K562 (cell line): ENCODE data around the gene CDK14. TPM values are rescaled to one million over a fixed set of nuclear protein-coding genes. Genes with fewer than 3 reads are reported as not detected.
"Not testable (repeated sequence)": the region's sequence is repeated elsewhere in the genome, so short reads cannot be mapped to it uniquely, and the experiment has no call there.

Experiments
- ATAC-seq: fragments of 200-7000 bp; cut with Tn5 transposase; 3 replicates; pipeline ENCODE4 v1.9.1; 2020; ENCODE audit warnings: moderate library complexity
- BruUV-seq: library from RNA; stranded (reverse); fragments of 400-500 nt; replicated peaks from 2 replicates; lab custom pipeline; 2021; lab: Mats Ljungman, UMichigan
- CTCF ChIA-PET: fragments of 300-600 bp; formaldehyde crosslinking; extraction: SDS; loops from one replicate; lab custom pipeline; 2021; ENCODE audit warnings: low intra/inter-chr PET ratio; lab: Yijun Ruan, JAX
- POLR2A ChIA-PET: fragments of 300-600, 350-650 bp; sonication (Branson Sonifier 250); formaldehyde crosslinking; extraction: SDS; loops from one replicate; lab custom pipeline; 2021; ENCODE audit warnings: antibody characterized with exemption, inconsistent platforms; lab: Yijun Ruan, JAX
- DNase-seq, 4 experiments: peaks; one replicate each; pipeline versions ENCODE4 v3.0.0 to v3.0.0-alpha.2; 2011 to 2018; ENCODE audit warnings: low spot score in 3 of 4, mixed read lengths in 3 of 4; ENCODE audit errors: extremely low read depth in 1 of 4
- FAIRE-seq: peaks from 2 replicates; lab custom pipeline; 2011; peaks lifted over from hg19 to GRCh38; lab: Jason Lieb, UNC
- H2AFZ ChIP-seq: 2 replicates; pipeline ENCODE4 v1.6.0; 2011; ENCODE audit warnings: low read depth, low read length, control low read depth, inconsistent platforms
- H3K27ac ChIP-seq: fragments of 200-600 bp; 3 replicates; pipeline ENCODE4 v1.8.0; 2011; ENCODE audit warnings: low read depth, mild to moderate bottlenecking, control low read depth, inconsistent platforms, low read length, moderate library complexity, mixed read lengths; ENCODE audit errors: extremely low read depth
- H3K27me3 ChIP-seq, 2 experiments: fragments of 300-600 bp in 1 of 2; 2 replicates in 1 of 2; 3 replicates in 1 of 2; pipeline versions ENCODE4 v1.6.0 to v1.8.0; 2011; ENCODE audit warnings: inconsistent platforms in 2 of 2, low read length in 2 of 2, mild to moderate bottlenecking in 1 of 2, mixed read lengths in 1 of 2, moderate library complexity in 1 of 2; ENCODE audit not compliant: control insufficient read depth in 2 of 2, insufficient read depth in 2 of 2
- H3K36me3 ChIP-seq: fragments of 300-600 bp; 3 replicates; pipeline ENCODE4 v1.8.0; 2011; ENCODE audit warnings: mild to moderate bottlenecking, low read length, inconsistent platforms; ENCODE audit not compliant: control insufficient read depth, insufficient read depth
- H3K4me1 ChIP-seq, 2 experiments: fragments of 200-600 bp in 1 of 2; replicated peaks in 1 of 2; 2 replicates in 1 of 2; 3 replicates in 1 of 2; pipeline versions ENCODE4 v1.5.1 to v1.8.0; 2011; ENCODE audit warnings: inconsistent platforms in 2 of 2, low read length in 2 of 2, mild to moderate bottlenecking in 1 of 2, mixed read lengths in 1 of 2, moderate library complexity in 1 of 2; ENCODE audit not compliant: control insufficient read depth in 2 of 2, insufficient read depth in 2 of 2
- H3K4me2 ChIP-seq: 2 replicates; pipeline ENCODE4 v1.6.1; 2011; ENCODE audit warnings: low read length, control low read depth, inconsistent platforms, mixed read lengths; ENCODE audit not compliant: insufficient read depth
- H3K4me3 ChIP-seq: fragments of 200-600 bp; sonication (generic), shearing (Covaris generic); 2 replicates; pipeline ENCODE4 v1.5.1; 2016; ENCODE audit warnings: control low read depth, inconsistent platforms
- H3K79me2 ChIP-seq: fragments of 200-600 bp; 3 replicates; pipeline ENCODE4 v1.8.0; 2011; ENCODE audit warnings: low read length, inconsistent platforms; ENCODE audit not compliant: control insufficient read depth, insufficient read depth
- H3K9ac ChIP-seq, 2 experiments: 2 replicates each; pipeline versions ENCODE4 v1.6.0 to v1.6.1; 2011; ENCODE audit warnings: low read depth in 2 of 2, low read length in 2 of 2, control low read depth in 1 of 2, inconsistent platforms in 1 of 2, mild to moderate bottlenecking in 1 of 2, mixed read lengths in 1 of 2; ENCODE audit not compliant: insufficient read depth in 1 of 2
- H3K9me1 ChIP-seq: one replicate; pipeline ENCODE4 v1.6.0; 2011; ENCODE audit warnings: inconsistent platforms, mild to moderate bottlenecking, low read length, moderate library complexity; ENCODE audit not compliant: control insufficient read depth, insufficient read depth
- H3K9me3 ChIP-seq: replicated peaks from 2 replicates; pipeline ENCODE4 v1.5.1; 2011; ENCODE audit warnings: low read depth, low read length, inconsistent platforms; ENCODE audit not compliant: control insufficient read depth, insufficient read depth
- H4K20me1 ChIP-seq: replicated peaks from 2 replicates; pipeline ENCODE4 v1.6.1; 2011; ENCODE audit warnings: low read length, inconsistent platforms, mixed read lengths; ENCODE audit not compliant: control insufficient read depth, insufficient read depth
- ARID4B ChIP-seq: sonication (generic); formaldehyde crosslinking; IDR thresholded peaks from 2 replicates; pipeline ENCODE4 v1.8.0; 2022; ENCODE audit warnings: mild to moderate bottlenecking, missing genetic modification reagents
- GTF2A2 ChIP-seq: IDR thresholded peaks from 2 replicates; pipeline ENCODE4 v1.6.1; 2016; ENCODE audit warnings: mild to moderate bottlenecking, missing genetic modification characterization, missing compliant biosample characterization
- ZNF121 ChIP-seq: sonication (generic); formaldehyde crosslinking; conservative IDR thresholded peaks from 2 replicates; pipeline ENCODE4 v1.8.0; 2022; ENCODE audit warnings: missing genetic modification reagents
- ZNF639 ChIP-seq, 2 experiments: fragments of 200-800 bp in 1 of 2; sonication (Bioruptor generic) in 1 of 2; sonication (generic) in 1 of 2; formaldehyde crosslinking in 1 of 2; IDR thresholded peaks in 1 of 2; conservative IDR thresholded peaks in 1 of 2; 2 replicates each; pipeline versions ENCODE4 v1.5.0 to v1.6.1; 2016 to 2020; ENCODE audit warnings: missing compliant biosample characterization in 1 of 2, missing genetic modification characterization in 1 of 2, missing genetic modification reagents in 1 of 2
- ZNF644 ChIP-seq: fragments of 200-800 bp; sonication (Bioruptor generic); IDR thresholded peaks from 2 replicates; pipeline ENCODE4 v1.6.1; 2016; ENCODE audit warnings: low read depth, missing genetic modification characterization, missing compliant biosample characterization
- WGBS: fragments of 100-300 bp; shearing (Covaris generic); methylation state at CpG from one replicate; pipeline ENCODE4 v1.1.6; 2016; ENCODE audit warnings: low coverage, mixed read lengths; ENCODE audit not compliant: insufficient coverage; ENCODE audit errors: missing lambda C conversion rate; 5-methylcytosine and 5-hydroxymethylcytosine counted together
- in situ Hi-C: fragments of 300-500 bp; cut with MboI; formaldehyde crosslinking; loops from 4 replicates; pipeline ENCODE4 v1.15.0; 2018; ENCODE audit warnings: inconsistent platforms, mixed read lengths
- intact Hi-C: fragments of 100-400 bp; cut with micrococcal nuclease; formaldehyde crosslinking; loops from 2 replicates; pipeline ENCODE4 v1.14.2; 2022
- polyA plus RNA-seq, 8 experiments: library from polyadenylated mRNA; depleted of rRNA in 4 of 8; stranded (reverse) in 5 of 8; unstranded in 3 of 8; fragments of >200 nt; fragmentation: Nextera tagmentation in 2 of 8; fragmentation: Illumina TruSeq in 1 of 8; extraction: Ambion mirVana in 2 of 8; extraction: Trizol in 1 of 8; gene quantifications; 2 replicates each; pipeline versions ENCODE4 v1.2.1 to v1.2.3, GENCODE V29; 2011 to 2014; ENCODE audit warnings: inconsistent platforms in 1 of 8, missing spikeins in 1 of 8
- total RNA-seq, 7 experiments: library from RNA; depleted of rRNA in 6 of 7; stranded (reverse); fragments of >200 nt in 6 of 7; fragmentation: Illumina TruSeq in 2 of 7; extraction: Trizol in 2 of 7; gene quantifications; 2 replicates each; pipeline versions ENCODE4 v1.2.1 to v1.2.3, GENCODE V29; 2011 to 2021; ENCODE audit warnings: low replicate concordance in 1 of 7

The CDK14 gene
- total and polyA plus RNA-seq, 9 of the 15 experiments (the other 6 are each of a cell fraction or from before 2014, with no cell fraction given): 0.03 to 0.91 (median 0.16) TPM

- H3K4me3 ChIP-seq, FAIRE-seq, CTCF ChIA-PET, in situ Hi-C loops, ATAC-seq, H3K36me3 ChIP-seq, POLR2A ChIA-PET, H2AFZ ChIP-seq, H3K9me1 ChIP-seq, BruUV-seq, H3K4me2 ChIP-seq, H3K9me3 ChIP-seq, intact Hi-C loops, H3K4me1 ChIP-seq, H3K27ac ChIP-seq, H4K20me1 ChIP-seq, H3K9ac ChIP-seq, DNase-seq, H3K27me3 ChIP-seq, H3K79me2 ChIP-seq: not testable (repeated sequence)
- WGBS: 2% methylated on average over 13 of the region's 13 CpGs
Observed at GRCh38 chr7:90928700-90929424, 332.7 kb downstream of the CDK14 start.

GRCh38 chr7:90931986-90932916 lies 336.1 kb downstream of the CDK14 start:
- ChIA-PET POLR2A (interaction anchor here (0.6 kb wide), 1 partner anchor 742 kb away, joined by 3 read pairs; no protein-coding TSS in a partner anchor), CTCF (no interaction called here)
- ATAC-seq: no peak
- Histone ChIP-seq H2AFZ (no peak overlapping the region), H3K9me3 (no peaks in the 10 kb centered on the region), H3K36me3 (no peaks in the 10 kb centered on the region), H3K9ac (no peak overlapping the region), H3K4me1 (no peaks in the 10 kb centered on the region), H3K27me3 (no peaks in the 10 kb centered on the region), H3K9me1 (no peaks in the 10 kb centered on the region), H3K27ac (no peak overlapping the region), H3K4me3 (no peak overlapping the region), H3K79me2 (no peaks in the 10 kb centered on the region), H4K20me1 (no peaks in the 10 kb centered on the region), H3K4me2 (no peak overlapping the region)
- DNase-seq: no peak
- in situ Hi-C loops (no loop called here), intact Hi-C loops (no loop called here)
- no TSS peak for BruUV-seq
- WGBS: 0% methylated on average over 6 of the region's 6 CpGs
- no peak for FAIRE-seq
- TF ChIP-seq ZNF639 (CRISPR knock-in tag; conservative IDR thresholded peaks at IDR 0.05 in 1 of 2, IDR thresholded peaks at IDR 0.05 in 1 of 2): no peak
- no peak for TF ChIP-seq ZNF121 (CRISPR knock-in tag)
- no peak for TF ChIP-seq GTF2A2
- TF ChIP-seq ZNF644 (tag): no peak
- no peak for TF ChIP-seq ARID4B (CRISPR knock-in tag)
